Thymus (tissue), 2 donors: ENCODE results near the gene TRIM73. TPM values are rescaled to one million over a fixed set of nuclear protein-coding genes. Genes with fewer than 3 reads are reported as not detected.

Experiments
- polyA plus RNA-seq: library from polyadenylated mRNA; stranded (reverse); fragments of 200-250 nt; gene quantifications from one replicate; pipeline ENCODE4 v1.2.3, GENCODE V29; 2013
- total RNA-seq: library from RNA; stranded (reverse); fragments of 120-200 nt; gene quantifications from one replicate; pipeline ENCODE4 v1.2.4, GENCODE V29; 2013
- donor health status: healthy.

TRIM73 gene
- total and polyA plus RNA-seq, 2 donors: 1.3 to 9.9 TPM

Other genes with a start within 250 kb of the TRIM73 start
- gene POM121C, start 90.7 kb downstream of the TRIM73 start, total RNA-seq: 8.2 TPM
- 15.4 TPM for gene POM121C, start 90.7 kb downstream of the TRIM73 start, polyA plus RNA-seq
- gene SPDYE5, start 96.7 kb downstream of the TRIM73 start, total RNA-seq: 0.05 TPM
- 0.09 TPM for gene SPDYE5, start 96.7 kb downstream of the TRIM73 start, polyA plus RNA-seq